HepG2 (cell line): ENCODE data around the gene ABHD2. TPM values are rescaled to one million over a fixed set of nuclear protein-coding genes. Genes with fewer than 3 reads are reported as not detected.

Experiments used
- HDAC2 ChIP-seq: sonication (generic); formaldehyde crosslinking; IDR thresholded peaks from 2 replicates; pipeline ENCODE4 v1.4.0; 2020; ENCODE audit warnings: missing genetic modification reagents
- IRF2 ChIP-seq: IDR thresholded peaks from 2 replicates; pipeline ENCODE4 v1.6.1; 2018; ENCODE audit warnings: missing genetic modification reagents, missing compliant biosample characterization
- KAT8 ChIP-seq: IDR thresholded peaks from 2 replicates; pipeline ENCODE4 v1.6.1; 2016; ENCODE audit warnings: missing genetic modification reagents, missing compliant biosample characterization
- KDM6A ChIP-seq: IDR thresholded peaks from 2 replicates; pipeline ENCODE4 v1.6.1; 2016; ENCODE audit warnings: low read depth
- KLF16 ChIP-seq, 2 experiments: sonication (generic) in 1 of 2; formaldehyde crosslinking in 1 of 2; IDR thresholded peaks; 2 replicates each; pipeline versions ENCODE4 v1.6.1 to v1.8.0; 2016 to 2023; ENCODE audit warnings: missing genetic modification reagents in 2 of 2, missing compliant biosample characterization in 1 of 2
- NCOA2 ChIP-seq: sonication (generic); formaldehyde crosslinking; IDR thresholded peaks from 2 replicates; pipeline ENCODE4 v1.8.0; 2022; ENCODE audit warnings: inconsistent platforms
- POLR2A ChIP-seq, 2 experiments: IDR thresholded peaks; 2 replicates each; pipeline ENCODE4 v1.6.1; 2011; ENCODE audit warnings: low read depth in 2 of 2, low read length in 2 of 2, mild to moderate bottlenecking in 1 of 2, moderate library complexity in 1 of 2; ENCODE audit not compliant: insufficient read depth in 1 of 2
- TGIF2 ChIP-seq: IDR thresholded peaks from 2 replicates; pipeline ENCODE4 v1.6.1; 2016; ENCODE audit warnings: control low read depth, missing compliant biosample characterization
- ZNF12 ChIP-seq: sonication (generic); formaldehyde crosslinking; IDR thresholded peaks from 2 replicates; pipeline ENCODE4 v1.5.0; 2020; ENCODE audit warnings: missing genetic modification reagents
- ZNF737 ChIP-seq: sonication (generic); formaldehyde crosslinking; IDR thresholded peaks from 2 replicates; pipeline ENCODE4 v1.5.0; 2020; ENCODE audit warnings: missing genetic modification reagents, mild to moderate bottlenecking, borderline replicate concordance
- ZNF749 ChIP-seq: sonication (generic); formaldehyde crosslinking; IDR thresholded peaks from 2 replicates; pipeline ENCODE4 v1.8.0; 2022; ENCODE audit warnings: mild to moderate bottlenecking, missing genetic modification reagents, moderate library complexity, borderline replicate concordance
- ZNF792 ChIP-seq: IDR thresholded peaks from 2 replicates; pipeline ENCODE4 v1.6.1; 2016
- polyA plus RNA-seq, 8 experiments: library from polyadenylated mRNA; depleted of rRNA in 3 of 8; stranded (reverse) in 7 of 8; unstranded in 1 of 8; fragments of >200 nt; fragmentation: Illumina TruSeq in 4 of 8; extraction: Trizol in 4 of 8; gene quantifications; 2 replicates each; pipeline versions ENCODE4 v1.2.1 to v1.2.3, GENCODE V29; 2011 to 2016; ENCODE audit warnings: low read depth in 4 of 8, missing spikeins in 1 of 8, mixed read lengths in 1 of 8; ENCODE audit not compliant: insufficient read depth in 1 of 8
- total RNA-seq, 5 experiments: library from RNA; depleted of rRNA; stranded (reverse); fragments of >200 nt; fragmentation: Illumina TruSeq; extraction: Trizol; gene quantifications; 2 replicates each; pipeline ENCODE4 v1.2.3, GENCODE V29; 2016; ENCODE audit warnings: low read depth in 1 of 5
- TF ChIP-seq, protein P1 (sequence below): sonication (generic); formaldehyde crosslinking; IDR thresholded peaks from 2 replicates; pipeline ENCODE4 v1.5.0; 2020; ENCODE audit warnings: missing genetic modification reagents
- TF ChIP-seq, protein P2 (sequence below): sonication (generic); formaldehyde crosslinking; IDR thresholded peaks from 2 replicates; pipeline ENCODE4 v1.5.1; 2020; ENCODE audit warnings: missing genetic modification reagents, mild to moderate bottlenecking, borderline replicate concordance
- TF ChIP-seq, protein P3 (sequence below): sonication (generic); formaldehyde crosslinking; IDR thresholded peaks from 2 replicates; pipeline ENCODE4 v1.4.0; 2020; ENCODE audit warnings: mild to moderate bottlenecking, missing genetic modification reagents, borderline replicate concordance
- TF ChIP-seq, protein P4 (sequence below): IDR thresholded peaks from 2 replicates; pipeline ENCODE4 v1.6.1; 2016; ENCODE audit warnings: low read depth
- TF ChIP-seq, protein P5 (sequence below): sonication (generic); formaldehyde crosslinking; IDR thresholded peaks from 2 replicates; pipeline ENCODE4 v1.4.0; 2020; ENCODE audit warnings: missing genetic modification reagents
- TF ChIP-seq, protein P6 (sequence below): sonication (generic); formaldehyde crosslinking; IDR thresholded peaks from 2 replicates; pipeline ENCODE4 v1.4.0; 2020; ENCODE audit warnings: missing genetic modification reagents

The ABHD2 gene
- total and polyA plus RNA-seq, 2 of the 13 experiments (the other 11 are each of a cell fraction or from before 2014, with no cell fraction given): 14.8 to 22.4 TPM

DNA sequence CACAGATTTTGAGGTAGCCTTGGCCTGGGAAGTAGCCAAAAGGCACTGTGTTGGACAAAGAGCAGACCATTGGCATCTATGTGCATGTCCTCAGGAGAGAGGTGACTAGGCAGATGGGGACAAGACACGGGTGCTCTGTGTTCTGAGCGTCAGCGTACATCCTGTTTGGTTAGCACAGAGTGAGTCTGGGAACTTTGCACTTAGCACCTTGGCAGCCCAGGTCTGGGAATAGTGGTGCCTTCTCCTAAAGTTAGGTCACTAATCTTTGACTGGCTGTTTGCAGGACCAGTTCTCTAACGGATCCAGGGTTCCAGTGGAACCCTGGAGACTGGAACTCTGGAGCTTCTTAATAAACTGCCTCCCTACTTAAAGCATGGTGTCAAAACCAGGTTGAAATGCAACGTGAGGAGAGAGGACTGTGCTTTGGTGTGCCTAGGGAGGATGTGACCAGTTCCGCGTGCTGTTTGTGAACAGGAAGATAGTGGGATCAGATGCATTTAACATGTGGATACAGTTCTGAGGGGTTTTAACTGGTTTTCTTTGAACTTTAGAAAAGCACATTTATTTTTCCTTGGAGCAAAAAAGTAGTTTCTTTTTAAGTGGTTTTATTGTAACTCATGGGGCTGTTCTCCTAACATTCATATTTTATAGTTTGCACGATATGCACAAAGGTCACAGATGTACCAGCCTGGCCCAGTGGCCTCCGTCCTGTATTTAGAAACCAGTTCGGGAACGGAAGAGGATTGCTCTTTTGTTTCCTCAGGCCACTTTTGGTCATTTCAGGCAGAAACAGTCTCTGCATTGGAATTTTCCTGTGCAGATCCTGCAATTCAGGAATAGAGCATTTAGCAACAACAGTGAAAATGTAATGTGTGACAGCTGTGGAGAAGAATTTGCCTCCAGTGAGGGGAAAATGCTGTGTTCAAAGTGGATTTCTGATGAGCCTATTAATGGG is 48.8 kb downstream of the ABHD2 start (continued):
- TF ChIP-seq, protein P1, sequence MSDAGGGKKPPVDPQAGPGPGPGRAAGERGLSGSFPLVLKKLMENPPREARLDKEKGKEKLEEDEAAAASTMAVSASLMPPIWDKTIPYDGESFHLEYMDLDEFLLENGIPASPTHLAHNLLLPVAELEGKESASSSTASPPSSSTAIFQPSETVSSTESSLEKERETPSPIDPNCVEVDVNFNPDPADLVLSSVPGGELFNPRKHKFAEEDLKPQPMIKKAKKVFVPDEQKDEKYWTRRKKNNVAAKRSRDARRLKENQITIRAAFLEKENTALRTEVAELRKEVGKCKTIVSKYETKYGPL: no peak
- TF ChIP-seq NCOA2 (peak; percentile 92), ZNF792 (CRISPR knock-in tag) (peak; percentile 94), ZNF737 (CRISPR knock-in tag) (no peak), TGIF2 (CRISPR knock-in tag) (peak; percentile 51), ZNF749 (CRISPR knock-in tag) (no peak), KAT8 (peak; percentile 73), ZNF12 (CRISPR knock-in tag) (0 out of 2 replicates have a peak, but pooled peaks have one; percentile 29), KLF16 (CRISPR knock-in tag; IDR thresholded peaks at IDR 0.05) (peak in 1 of 2 experiments; percentile 42; a peak in 1 of 4 replicates), POLR2A (IDR thresholded peaks at IDR 0.05; ENCODE audit: insufficient read depth in 1 of 2, low read depth in 2 of 2, low read length in 2 of 2) (peak; percentile 43 to 49; a peak in 3 of 4 replicates), HDAC2 (peak; percentile 98), IRF2 (peak; percentile 85), KDM6A (CRISPR knock-in tag) (peak; percentile 80; the same call in 1 of the 2 replicates)
- TF ChIP-seq, protein P2, sequence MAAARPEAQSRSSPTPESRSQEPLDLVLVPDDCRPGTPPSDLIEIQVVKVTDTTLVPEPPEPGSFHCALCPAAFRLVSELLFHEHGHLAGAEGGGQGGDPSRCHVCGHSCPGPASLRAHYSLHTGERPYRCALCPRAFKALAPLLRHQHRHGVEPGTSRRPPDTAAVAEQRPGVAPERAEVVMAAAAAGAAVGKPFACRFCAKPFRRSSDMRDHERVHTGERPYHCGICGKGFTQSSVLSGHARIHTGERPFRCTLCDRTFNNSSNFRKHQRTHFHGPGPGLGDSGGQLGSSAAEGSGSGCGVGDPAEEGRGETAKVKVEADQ (CRISPR knock-in tag): no peak
- TF ChIP-seq, protein P3, sequence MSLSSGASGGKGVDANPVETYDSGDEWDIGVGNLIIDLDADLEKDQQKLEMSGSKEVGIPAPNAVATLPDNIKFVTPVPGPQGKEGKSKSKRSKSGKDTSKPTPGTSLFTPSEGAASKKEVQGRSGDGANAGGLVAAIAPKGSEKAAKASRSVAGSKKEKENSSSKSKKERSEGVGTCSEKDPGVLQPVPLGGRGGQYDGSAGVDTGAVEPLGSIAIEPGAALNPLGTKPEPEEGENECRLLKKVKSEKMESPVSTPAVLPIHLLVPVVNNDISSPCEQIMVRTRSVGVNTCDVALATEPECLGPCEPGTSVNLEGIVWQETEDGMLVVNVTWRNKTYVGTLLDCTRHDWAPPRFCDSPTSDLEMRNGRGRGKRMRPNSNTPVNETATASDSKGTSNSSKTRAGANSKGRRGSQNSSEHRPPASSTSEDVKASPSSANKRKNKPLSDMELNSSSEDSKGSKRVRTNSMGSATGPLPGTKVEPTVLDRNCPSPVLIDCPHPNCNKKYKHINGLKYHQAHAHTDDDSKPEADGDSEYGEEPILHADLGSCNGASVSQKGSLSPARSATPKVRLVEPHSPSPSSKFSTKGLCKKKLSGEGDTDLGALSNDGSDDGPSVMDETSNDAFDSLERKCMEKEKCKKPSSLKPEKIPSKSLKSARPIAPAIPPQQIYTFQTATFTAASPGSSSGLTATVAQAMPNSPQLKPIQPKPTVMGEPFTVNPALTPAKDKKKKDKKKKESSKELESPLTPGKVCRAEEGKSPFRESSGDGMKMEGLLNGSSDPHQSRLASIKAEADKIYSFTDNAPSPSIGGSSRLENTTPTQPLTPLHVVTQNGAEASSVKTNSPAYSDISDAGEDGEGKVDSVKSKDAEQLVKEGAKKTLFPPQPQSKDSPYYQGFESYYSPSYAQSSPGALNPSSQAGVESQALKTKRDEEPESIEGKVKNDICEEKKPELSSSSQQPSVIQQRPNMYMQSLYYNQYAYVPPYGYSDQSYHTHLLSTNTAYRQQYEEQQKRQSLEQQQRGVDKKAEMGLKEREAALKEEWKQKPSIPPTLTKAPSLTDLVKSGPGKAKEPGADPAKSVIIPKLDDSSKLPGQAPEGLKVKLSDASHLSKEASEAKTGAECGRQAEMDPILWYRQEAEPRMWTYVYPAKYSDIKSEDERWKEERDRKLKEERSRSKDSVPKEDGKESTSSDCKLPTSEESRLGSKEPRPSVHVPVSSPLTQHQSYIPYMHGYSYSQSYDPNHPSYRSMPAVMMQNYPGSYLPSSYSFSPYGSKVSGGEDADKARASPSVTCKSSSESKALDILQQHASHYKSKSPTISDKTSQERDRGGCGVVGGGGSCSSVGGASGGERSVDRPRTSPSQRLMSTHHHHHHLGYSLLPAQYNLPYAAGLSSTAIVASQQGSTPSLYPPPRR (CRISPR knock-in tag): peak; percentile 69
- TF ChIP-seq, protein P4, sequence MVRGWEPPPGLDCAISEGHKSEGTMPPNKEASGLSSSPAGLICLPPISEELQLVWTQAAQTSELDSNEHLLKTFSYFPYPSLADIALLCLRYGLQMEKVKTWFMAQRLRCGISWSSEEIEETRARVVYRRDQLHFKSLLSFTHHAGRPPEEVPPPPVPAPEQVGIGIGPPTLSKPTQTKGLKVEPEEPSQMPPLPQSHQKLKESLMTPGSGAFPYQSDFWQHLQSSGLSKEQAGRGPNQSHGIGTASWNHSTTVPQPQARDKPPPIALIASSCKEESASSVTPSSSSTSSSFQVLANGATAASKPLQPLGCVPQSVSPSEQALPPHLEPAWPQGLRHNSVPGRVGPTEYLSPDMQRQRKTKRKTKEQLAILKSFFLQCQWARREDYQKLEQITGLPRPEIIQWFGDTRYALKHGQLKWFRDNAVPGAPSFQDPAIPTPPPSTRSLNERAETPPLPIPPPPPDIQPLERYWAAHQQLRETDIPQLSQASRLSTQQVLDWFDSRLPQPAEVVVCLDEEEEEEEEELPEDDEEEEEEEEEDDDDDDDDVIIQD (CRISPR knock-in tag): 0 out of 2 replicates have a peak, but pooled peaks have one; percentile 26
- TF ChIP-seq, protein P5, sequence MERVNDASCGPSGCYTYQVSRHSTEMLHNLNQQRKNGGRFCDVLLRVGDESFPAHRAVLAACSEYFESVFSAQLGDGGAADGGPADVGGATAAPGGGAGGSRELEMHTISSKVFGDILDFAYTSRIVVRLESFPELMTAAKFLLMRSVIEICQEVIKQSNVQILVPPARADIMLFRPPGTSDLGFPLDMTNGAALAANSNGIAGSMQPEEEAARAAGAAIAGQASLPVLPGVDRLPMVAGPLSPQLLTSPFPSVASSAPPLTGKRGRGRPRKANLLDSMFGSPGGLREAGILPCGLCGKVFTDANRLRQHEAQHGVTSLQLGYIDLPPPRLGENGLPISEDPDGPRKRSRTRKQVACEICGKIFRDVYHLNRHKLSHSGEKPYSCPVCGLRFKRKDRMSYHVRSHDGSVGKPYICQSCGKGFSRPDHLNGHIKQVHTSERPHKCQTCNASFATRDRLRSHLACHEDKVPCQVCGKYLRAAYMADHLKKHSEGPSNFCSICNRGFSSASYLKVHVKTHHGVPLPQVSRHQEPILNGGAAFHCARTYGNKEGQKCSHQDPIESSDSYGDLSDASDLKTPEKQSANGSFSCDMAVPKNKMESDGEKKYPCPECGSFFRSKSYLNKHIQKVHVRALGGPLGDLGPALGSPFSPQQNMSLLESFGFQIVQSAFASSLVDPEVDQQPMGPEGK (CRISPR knock-in tag): no peak; the same call in 1 of the 2 replicates
- TF ChIP-seq, protein P6, sequence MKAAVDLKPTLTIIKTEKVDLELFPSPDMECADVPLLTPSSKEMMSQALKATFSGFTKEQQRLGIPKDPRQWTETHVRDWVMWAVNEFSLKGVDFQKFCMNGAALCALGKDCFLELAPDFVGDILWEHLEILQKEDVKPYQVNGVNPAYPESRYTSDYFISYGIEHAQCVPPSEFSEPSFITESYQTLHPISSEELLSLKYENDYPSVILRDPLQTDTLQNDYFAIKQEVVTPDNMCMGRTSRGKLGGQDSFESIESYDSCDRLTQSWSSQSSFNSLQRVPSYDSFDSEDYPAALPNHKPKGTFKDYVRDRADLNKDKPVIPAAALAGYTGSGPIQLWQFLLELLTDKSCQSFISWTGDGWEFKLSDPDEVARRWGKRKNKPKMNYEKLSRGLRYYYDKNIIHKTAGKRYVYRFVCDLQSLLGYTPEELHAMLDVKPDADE (CRISPR knock-in tag): no peak
